HG03159 (cell line): ENCODE measurements around the gene FILIP1L.

Source experiments
- ATAC-seq: cut with Tn5 transposase; IDR thresholded peaks from one replicate; pipeline ENCODE4 v1.9.1; 2021; ENCODE audit warnings: mild to moderate bottlenecking, moderate library complexity; ENCODE audit not compliant: unreplicated experiment

Gene FILIP1L

GRCh38 chr3:99955773-99956562 lies 158.3 kb downstream of the FILIP1L start:
- no peak for ATAC-seq

DNA sequence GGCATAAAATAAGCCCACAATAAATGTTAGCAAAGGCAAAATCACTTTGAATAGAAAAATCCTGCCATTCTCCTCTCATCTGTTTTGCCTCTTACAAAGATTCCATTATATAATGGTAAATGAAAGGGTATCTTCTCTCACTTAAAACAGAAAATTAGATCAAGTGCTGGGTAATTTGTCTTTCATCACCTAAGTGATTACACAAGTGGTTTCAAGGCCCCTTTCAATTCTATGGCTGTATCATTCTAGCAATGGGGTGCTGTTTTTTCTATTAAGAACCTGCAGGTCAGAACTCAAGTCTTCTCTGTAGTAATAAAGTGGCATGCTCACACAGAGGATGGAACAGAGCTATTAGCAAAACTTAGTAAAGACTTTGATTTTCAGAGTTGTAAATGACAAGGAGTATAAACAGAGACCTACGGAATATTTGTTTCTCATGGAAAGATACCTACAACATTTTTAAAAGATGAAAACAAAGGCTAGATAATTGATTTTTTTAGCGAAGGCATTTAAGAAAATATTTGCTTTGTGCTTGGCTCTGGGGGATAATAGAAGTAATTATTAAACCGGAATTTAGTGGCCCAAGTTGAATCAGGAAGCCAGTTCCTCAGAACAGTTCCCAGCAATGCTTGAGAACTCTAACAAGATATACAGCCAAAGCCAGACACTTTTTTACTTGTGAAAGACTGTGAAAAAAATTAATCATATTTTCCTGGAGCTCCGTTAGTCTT lies 159.2 kb downstream of the FILIP1L start:
- ATAC-seq = no peak

- ATAC-seq = no peak
Observed at GRCh38 chr3:99953596-99953995, 160.7 kb downstream of the FILIP1L start.

GRCh38 chr3:99952306-99952705 lies 162.0 kb downstream of the FILIP1L start:
- no peak for ATAC-seq

DNA sequence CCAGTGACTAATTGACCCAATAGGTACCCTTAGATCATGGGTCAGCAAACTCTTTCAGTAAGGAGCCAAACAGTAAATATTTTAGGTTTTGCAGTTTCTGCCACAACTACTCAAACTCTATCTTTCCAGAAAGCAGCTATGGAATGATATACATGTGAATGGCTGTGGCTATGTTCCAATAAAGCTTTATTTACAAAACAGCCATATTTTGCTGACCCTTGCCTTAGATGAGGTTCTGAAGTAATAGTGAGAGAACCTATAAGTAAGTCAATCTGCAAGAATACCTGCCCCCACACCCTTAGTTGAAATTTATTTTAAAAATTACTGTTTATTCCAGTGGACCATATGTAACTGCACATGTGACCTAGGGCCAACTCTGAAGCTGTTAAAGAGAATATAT lies 162.6 kb downstream of the FILIP1L start:
- ATAC-seq = no peak

DNA sequence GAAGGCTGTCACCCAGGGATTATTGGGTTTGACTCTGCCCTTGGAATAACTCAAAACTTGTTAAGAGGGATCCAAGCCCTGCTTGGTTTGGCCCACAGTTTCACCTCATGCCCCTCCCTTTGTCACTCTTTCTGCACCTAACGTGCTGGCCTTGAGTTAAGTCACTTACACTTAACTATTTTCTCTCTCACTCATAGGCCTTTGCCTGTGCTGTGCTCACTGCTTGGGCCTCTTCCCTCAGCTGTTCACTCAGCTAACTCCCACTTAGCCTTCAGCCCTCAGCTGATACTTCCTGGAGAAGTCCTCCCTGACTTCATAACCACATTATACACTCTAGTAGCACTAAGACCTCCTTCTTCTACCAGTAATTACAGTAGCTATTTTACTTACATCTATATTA lies 163.4 kb downstream of the FILIP1L start:
- no peak for ATAC-seq

DNA sequence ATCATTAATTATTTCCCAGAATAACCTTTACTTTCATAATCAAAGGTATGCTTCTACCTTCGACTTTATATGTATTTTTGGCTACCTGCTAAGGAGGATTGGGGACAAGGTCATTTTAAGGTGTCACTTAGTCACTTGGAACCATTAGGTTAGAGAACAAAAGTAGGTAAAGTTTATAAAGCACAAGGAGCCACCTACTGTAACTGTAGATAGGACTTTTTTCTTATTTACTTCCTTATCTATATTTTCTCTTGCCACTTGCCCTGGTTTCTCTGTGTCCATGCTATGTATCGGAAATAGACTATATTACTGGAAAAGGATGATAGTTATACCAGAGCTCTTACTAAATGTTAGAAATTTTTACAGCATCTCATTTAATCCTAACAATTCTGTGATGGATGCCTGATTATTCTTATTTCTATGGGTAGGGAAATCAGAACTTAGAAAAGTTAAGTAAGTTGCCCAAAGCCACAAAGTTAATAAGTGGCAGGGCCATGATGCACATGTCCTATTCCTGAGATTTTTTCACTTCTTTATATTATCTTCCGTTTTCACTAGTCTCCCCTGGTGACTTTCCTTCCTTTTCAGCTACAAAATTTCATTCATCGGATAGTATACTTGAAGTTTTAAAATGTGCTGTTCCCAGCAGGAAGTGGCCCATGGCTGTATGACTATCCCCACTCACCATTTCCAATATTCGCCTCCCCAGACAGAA lies 164.2 kb downstream of the FILIP1L start:
- ATAC-seq = no peak

GRCh38 chr3:99948467-99949089 lies 165.7 kb downstream of the FILIP1L start:
- no peak for ATAC-seq

DNA sequence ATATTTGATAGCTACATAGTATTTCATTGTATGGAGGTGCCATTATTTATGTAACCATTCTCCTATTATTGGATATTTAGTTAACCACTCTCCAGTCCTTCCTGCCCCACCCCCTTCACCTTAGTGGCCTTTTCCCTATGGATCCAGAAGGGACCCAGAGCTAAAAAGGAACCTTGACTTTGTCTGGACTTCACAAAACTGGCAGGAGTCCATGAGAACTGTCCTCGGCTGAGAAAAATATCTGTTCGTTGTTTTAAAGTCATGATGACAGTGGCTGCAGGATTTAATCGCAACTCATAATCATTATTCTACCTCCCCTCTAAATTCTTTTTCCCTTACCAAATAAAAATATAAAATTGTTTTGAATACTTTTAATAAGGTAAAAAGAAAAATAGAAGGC lies 166.9 kb downstream of the FILIP1L start:
- no peak for ATAC-seq

DNA sequence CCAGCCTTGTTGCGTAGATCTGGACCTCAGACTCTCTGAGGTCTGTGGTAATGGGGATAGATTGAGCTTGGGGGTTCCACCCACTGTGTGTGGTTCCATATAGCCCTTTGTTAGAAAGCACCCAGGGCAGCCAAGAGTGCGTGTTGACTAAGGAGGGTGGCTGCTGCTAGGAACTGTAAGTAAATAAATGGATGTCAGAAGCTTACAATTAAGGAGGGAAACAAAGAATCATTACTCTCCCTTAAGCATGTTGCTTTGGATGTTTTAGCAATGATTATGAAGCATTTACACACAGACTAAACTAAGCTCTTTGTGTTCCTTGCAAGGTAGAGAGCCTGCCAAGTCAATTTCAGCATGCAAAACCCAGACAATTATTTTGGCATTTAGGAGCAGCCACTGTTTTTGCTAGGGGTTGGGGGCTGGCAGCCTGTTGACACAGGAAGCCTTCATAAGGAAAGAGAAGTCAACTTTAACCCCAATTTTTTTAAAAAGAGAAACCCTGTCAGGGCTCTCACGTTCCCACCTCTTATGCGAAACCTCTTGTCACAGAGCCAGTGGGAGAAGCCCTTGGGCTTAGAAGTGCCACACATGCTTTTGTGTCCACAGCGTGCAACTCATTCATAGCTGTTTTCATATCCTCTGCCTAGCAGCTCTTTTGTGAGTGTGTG lies 168.8 kb downstream of the FILIP1L start:
- no peak for ATAC-seq

GRCh38 chr3:99943931-99944761 lies 170.2 kb downstream of the FILIP1L start:
- no peak for ATAC-seq

DNA sequence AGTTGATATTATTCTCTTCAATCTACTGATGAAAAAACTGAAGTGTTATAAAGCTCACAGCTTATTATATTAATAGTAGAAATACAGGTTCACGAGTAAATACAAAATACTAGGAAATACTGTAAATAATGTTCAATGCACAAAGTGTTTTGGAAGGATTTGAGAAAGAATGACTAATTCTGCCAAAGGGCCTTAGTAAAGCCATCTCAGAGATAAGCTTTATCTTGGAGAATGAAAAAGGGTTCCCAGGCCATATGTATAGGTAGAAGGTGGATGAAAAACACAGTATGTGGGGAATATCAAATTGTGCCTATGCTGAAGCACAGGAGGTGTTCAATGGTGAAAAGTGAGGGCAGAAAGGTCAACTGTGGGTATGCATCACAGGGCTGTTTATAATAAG lies 173.1 kb downstream of the FILIP1L start:
- ATAC-seq = no peak

GRCh38 chr3:99940350-99940749 lies 174.0 kb downstream of the FILIP1L start:
- no peak for ATAC-seq

DNA sequence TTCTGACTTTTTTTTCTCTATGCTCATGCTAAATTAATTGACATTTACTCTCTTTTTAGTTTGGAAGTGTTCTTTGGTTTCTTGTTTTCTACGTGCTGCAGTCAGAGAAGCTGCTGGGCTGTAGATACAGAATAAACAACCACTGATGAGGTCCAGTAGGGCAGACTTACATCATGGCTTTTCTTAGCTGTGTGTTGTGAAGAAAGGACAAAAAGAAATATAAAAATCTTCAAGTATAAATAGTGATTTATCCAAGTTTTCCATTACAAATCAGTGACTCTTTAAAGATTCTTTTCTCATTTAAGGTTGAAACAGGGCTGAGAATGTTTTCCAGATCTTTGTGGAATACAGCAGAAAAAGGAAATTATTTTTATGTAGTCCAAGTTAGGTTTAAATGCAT lies 174.4 kb downstream of the FILIP1L start:
- ATAC-seq = no peak

DNA sequence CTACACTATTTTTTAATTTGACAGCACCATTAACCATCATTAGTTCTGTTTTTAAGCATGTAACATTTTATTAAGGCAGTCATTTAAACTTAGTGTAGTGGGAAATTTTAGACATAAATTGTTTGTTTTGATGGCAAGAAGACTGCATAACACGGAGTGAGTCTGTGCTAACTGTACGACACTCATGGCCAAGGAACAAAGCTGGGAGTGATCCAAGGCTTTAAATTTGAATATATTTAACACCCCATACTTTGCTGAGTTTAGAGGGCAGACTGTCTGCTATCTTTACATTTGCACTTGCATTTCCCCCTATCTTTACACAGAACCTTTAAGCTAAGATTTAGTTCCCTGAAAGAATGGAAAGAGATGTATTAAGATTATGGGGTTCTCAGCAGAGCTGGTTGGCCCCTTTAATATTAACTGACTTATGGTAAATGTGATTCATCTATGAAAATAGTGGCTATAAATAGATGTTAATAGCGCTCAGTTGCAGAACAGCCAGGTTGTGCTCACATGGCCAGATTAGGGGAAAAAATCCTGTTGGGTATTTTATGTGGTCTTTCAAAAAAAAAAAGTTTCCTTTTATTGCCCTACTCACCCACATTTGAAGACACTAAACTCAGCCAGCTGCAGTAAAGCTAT lies 175.9 kb downstream of the FILIP1L start:
- ATAC-seq = no peak

GRCh38 chr3:99934975-99935797 lies 179.1 kb downstream of the FILIP1L start:
- no peak for ATAC-seq

DNA sequence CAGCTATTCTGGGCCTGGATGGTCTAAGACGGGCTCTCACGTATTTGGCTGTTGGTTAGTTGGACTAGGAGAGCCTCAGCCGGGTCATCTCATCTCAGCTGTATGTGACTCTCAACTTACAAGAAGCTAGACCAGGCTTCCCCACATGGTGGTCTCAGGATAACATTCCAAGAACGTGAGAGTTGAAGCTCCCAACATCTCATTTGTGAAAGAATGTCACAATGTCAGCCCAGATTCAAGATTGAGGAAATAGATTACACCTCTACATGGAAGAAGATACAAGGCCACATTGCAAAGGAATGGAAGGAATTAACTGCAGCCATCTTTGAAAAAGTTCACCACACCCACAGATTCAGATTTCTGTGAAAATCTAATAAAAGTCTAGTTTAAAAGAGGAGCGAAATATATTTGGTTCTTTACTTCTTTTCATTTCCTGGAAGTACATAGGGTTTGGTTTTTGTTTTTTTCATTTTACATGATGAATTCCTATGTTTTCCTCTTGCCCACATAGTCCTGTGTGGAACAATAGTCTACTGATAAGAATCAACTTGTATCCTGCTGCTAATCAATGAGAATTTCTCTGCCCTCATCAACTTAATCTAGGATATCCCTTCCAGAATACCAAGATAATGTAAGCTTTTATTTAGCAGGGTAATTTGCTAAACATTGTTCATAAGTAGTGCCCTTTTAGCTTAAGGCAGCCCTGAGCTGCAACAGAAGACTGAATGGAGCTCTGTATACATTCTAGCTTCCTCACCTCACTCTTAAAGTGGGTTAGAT lies 180.1 kb downstream of the FILIP1L start:
- no peak for ATAC-seq

- ATAC-seq = no peak
Observed at GRCh38 chr3:99931059-99931458, 183.2 kb downstream of the FILIP1L start.
